Body of pancreas (tissue), 4 donors: Measurements from ENCODE around the gene DMGDH.

ENCODE experiments used
- POLR2A ChIP-seq, 3 donors: fragments of 450-650 bp; IDR thresholded peaks; one replicate each; pipeline ENCODE4 v1.6.1; 2016; ENCODE audit warnings: antibody characterized with exemption in 3 of 3, mild to moderate bottlenecking in 2 of 3
- TF ChIP-seq, protein P1 (sequence below), 7 experiments: fragments of 450-650 bp in 4 of 7; fragments of 200-600 bp in 3 of 7; sonication (generic) in 3 of 7; IDR thresholded peaks; one replicate each; pipeline ENCODE4 v1.5.1; 2016 to 2019; ENCODE audit warnings: antibody characterized with exemption in 7 of 7

DNA sequence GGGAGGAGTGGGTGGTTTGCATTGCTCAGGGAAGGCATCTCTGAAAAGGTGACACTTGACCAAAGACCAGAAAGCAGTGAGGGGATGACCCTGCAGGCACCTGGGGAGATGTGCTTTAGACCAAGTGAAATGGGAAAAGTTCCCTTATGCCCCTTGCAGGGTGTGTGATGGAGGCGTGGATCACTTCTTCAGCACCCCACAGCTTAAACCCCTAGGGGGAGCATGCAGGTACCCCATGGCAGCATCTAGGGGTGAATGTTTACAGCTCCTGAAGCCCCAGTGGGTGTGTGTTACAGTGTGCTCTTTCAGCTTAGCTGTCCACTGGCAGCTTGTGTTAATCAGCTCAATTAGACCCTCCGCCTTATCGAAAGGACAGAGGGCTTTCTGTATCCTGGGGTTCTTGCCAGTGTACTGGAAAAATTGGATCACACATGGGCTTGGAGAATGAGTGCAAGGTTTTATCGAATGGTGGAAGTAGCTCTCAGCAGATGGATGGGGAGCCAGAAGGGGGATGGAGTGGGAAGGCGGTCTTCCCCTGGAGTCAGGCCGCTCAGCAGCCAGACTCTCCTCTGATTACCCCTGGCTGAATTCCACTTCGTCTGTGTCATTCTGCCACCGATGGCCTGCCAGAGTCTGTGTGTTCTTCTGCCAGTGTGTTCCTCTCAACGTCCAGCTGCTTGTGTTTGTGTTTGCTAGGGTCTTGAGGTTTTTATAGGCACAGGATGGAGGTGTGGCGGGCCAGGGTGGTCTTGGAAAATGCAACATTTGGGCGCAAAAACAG, 6.4 kb upstream of the DMGDH start:
- TF ChIP-seq POLR2A (IDR thresholded peaks at IDR 0.05), result no peak
- TF ChIP-seq, protein P1, sequence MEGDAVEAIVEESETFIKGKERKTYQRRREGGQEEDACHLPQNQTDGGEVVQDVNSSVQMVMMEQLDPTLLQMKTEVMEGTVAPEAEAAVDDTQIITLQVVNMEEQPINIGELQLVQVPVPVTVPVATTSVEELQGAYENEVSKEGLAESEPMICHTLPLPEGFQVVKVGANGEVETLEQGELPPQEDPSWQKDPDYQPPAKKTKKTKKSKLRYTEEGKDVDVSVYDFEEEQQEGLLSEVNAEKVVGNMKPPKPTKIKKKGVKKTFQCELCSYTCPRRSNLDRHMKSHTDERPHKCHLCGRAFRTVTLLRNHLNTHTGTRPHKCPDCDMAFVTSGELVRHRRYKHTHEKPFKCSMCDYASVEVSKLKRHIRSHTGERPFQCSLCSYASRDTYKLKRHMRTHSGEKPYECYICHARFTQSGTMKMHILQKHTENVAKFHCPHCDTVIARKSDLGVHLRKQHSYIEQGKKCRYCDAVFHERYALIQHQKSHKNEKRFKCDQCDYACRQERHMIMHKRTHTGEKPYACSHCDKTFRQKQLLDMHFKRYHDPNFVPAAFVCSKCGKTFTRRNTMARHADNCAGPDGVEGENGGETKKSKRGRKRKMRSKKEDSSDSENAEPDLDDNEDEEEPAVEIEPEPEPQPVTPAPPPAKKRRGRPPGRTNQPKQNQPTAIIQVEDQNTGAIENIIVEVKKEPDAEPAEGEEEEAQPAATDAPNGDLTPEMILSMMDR (IDR thresholded peaks at IDR 0.05), result no peak
